ENCODE results near the gene LSM10. TPM values are rescaled to one million over a fixed set of nuclear protein-coding genes. Genes with fewer than 3 reads are reported as not detected.

The LSM10 gene
- total and polyA plus RNA-seq, 9 of the 15 experiments (the other 6 are each of a cell fraction or from before 2014, with no cell fraction given), result 13.2 to 146 (median 68.9) TPM

- ChIA-PET CTCF (ENCODE audit: low intra/inter-chr PET ratio) (no interaction called here), POLR2A (interaction anchor here (0.9 to 9.7 kb wide), 4 partner anchors 14 to 29 kb away, joined by 3 to 315 read pairs (median 6); partner anchors contain the start of gene LSM10)
- in situ Hi-C loops (cut with MboI) (no loop called here), intact Hi-C loops (cut with micrococcal nuclease) (no loop called here)
- DNase-seq (ENCODE audit: extremely low read depth in 1 of 4, low spot score in 3 of 4), result no peak
- Histone ChIP-seq H3K4me2 (ENCODE audit: insufficient read depth, low read length) (peak overlapping the region; percentile 32; the same call in 1 of the 2 replicates), H3K9me3 (replicated peaks; ENCODE audit: control insufficient read depth, insufficient read depth, low read depth, low read length) (no peaks in the 10 kb centered on the region), H4K20me1 (replicated peaks; ENCODE audit: control insufficient read depth, insufficient read depth, low read length) (peaks cover 24% of the 10 kb centered on the region; the same call in 1 of the 2 replicates), H3K9me1 (ENCODE audit: control insufficient read depth, insufficient read depth, low read length) (peaks cover 8% of the 10 kb centered on the region), H3K27me3 (ENCODE audit: control insufficient read depth in 2 of 2, insufficient read depth in 2 of 2, low read length in 2 of 2) (no peaks in the 10 kb centered on the region), H3K4me1 (replicated peaks in 1 of 2; ENCODE audit: control insufficient read depth in 2 of 2, insufficient read depth in 2 of 2, low read length in 2 of 2) (peaks cover 29 to 33% of the 10 kb centered on the region in 2 experiments), H3K79me2 (ENCODE audit: control insufficient read depth, insufficient read depth, low read length) (peaks cover 78% of the 10 kb centered on the region), H3K36me3 (ENCODE audit: control insufficient read depth, insufficient read depth, low read length) (peaks cover 37% of the 10 kb centered on the region), H2AFZ (ENCODE audit: low read depth, low read length) (no peak overlapping the region), H3K27ac (ENCODE audit: extremely low read depth, low read depth, low read length) (no peak overlapping the region), H3K9ac (ENCODE audit: insufficient read depth in 1 of 2, low read depth in 2 of 2, low read length in 2 of 2) (peak overlapping the region in 1 of 2 experiments; percentile 78; a peak in 2 of 4 replicates), H3K4me3 (no peak overlapping the region)
- BruUV-seq (replicated peaks), result no TSS peak
- TF ChIP-seq CXXC5 (CRISPR knock-in tag; IDR thresholded peaks at IDR 0.05) (0 out of 2 replicates have a peak, but pooled peaks have one; percentile 27), MCM7 (IDR thresholded peaks at IDR 0.05) (no peak)
- no peak for FAIRE-seq
- ATAC-seq, result no peak
- WGBS (ENCODE audit: insufficient coverage, low coverage, missing lambda C conversion rate), result 83% methylated on average over 4 of the region's 4 CpGs
These were observed 14.5 kb downstream of the LSM10 start for GRCh38 chr1:36383240-36383639.

GRCh38 chr1:36382669-36383068, 15.0 kb downstream of the LSM10 start:
- WGBS (ENCODE audit: insufficient coverage, low coverage, missing lambda C conversion rate), result 95% methylated on average over 4 of the region's 4 CpGs
- no peak overlapping the region for H3K4me2 ChIP-seq (ENCODE audit: insufficient read depth, low read length)
- H3K27me3 ChIP-seq (ENCODE audit: control insufficient read depth in 2 of 2, insufficient read depth in 2 of 2, low read length in 2 of 2), result no peaks in the 10 kb centered on the region
- peaks cover 8% of the 10 kb centered on the region for H3K9me1 ChIP-seq (ENCODE audit: control insufficient read depth, insufficient read depth, low read length)
- H3K4me1 ChIP-seq (replicated peaks in 1 of 2; ENCODE audit: control insufficient read depth in 2 of 2, insufficient read depth in 2 of 2, low read length in 2 of 2), result peaks cover 28% of the 10 kb centered on the region in 2 experiments
- H3K27ac ChIP-seq (ENCODE audit: extremely low read depth, low read depth, low read length), result no peak overlapping the region
- BruUV-seq (replicated peaks), result no TSS peak
- peaks cover 24% of the 10 kb centered on the region; the same call in 1 of the 2 replicates for H4K20me1 ChIP-seq (replicated peaks; ENCODE audit: control insufficient read depth, insufficient read depth, low read length)
- peaks cover 38% of the 10 kb centered on the region for H3K36me3 ChIP-seq (ENCODE audit: control insufficient read depth, insufficient read depth, low read length)
- no peaks in the 10 kb centered on the region for H3K9me3 ChIP-seq (replicated peaks; ENCODE audit: control insufficient read depth, insufficient read depth, low read depth, low read length)
- intact Hi-C loops (cut with micrococcal nuclease) (no loop called here), in situ Hi-C loops (cut with MboI) (no loop called here)
- DNase-seq (ENCODE audit: extremely low read depth in 1 of 4, low spot score in 3 of 4), result no peak
- peaks cover 84% of the 10 kb centered on the region for H3K79me2 ChIP-seq (ENCODE audit: control insufficient read depth, insufficient read depth, low read length)
- ChIA-PET CTCF (ENCODE audit: low intra/inter-chr PET ratio) (no interaction called here), POLR2A (interaction anchor here (0.6 to 9.7 kb wide), 5 partner anchors 13 to 276 kb away, joined by 3 to 315 read pairs (median 5); partner anchors contain the start of gene LSM10)
- no peak for ATAC-seq
- no peak overlapping the region for H2AFZ ChIP-seq (ENCODE audit: low read depth, low read length)
- no peak for FAIRE-seq
- no peak overlapping the region for H3K4me3 ChIP-seq
- H3K9ac ChIP-seq (ENCODE audit: insufficient read depth in 1 of 2, low read depth in 2 of 2, low read length in 2 of 2), result no peak overlapping the region
- TF ChIP-seq ZKSCAN8 (CRISPR knock-in tag; IDR thresholded peaks at IDR 0.05) (no peak), PURB (CRISPR knock-in tag; IDR thresholded peaks at IDR 0.05; ENCODE audit: low read depth) (no peak), ZBTB33 (CRISPR knock-in tag; IDR thresholded peaks at IDR 0.05) (0 out of 2 replicates have a peak, but pooled peaks have one; percentile 37), ATF3 (IDR thresholded peaks at IDR 0.05) (peak; percentile 37; the same call in 1 of the 2 replicates), ATF3 (CRISPR knock-in tag; conservative IDR thresholded peaks at IDR 0.05) (no peak), CEBPB (tag; IDR thresholded peaks at IDR 0.05) (peak; percentile 38; the same call in 1 of the 2 replicates), BCOR (IDR thresholded peaks at IDR 0.05) (peak; percentile 62; the same call in 1 of the 2 replicates), GABPA (tag; conservative IDR thresholded peaks at IDR 0.05; ENCODE audit: low read depth) (no peak), RBM25 (IDR thresholded peaks at IDR 0.05; ENCODE audit: low read depth, low read length, severe bottlenecking) (peak; percentile 80)
- TF ChIP-seq, protein P1, sequence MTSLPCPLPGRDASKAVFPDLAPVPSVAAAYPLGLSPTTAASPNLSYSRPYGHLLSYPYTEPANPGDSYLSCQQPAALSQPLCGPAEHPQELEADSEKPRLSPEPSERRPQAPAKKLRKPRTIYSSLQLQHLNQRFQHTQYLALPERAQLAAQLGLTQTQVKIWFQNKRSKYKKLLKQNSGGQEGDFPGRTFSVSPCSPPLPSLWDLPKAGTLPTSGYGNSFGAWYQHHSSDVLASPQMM (CRISPR knock-in tag; IDR thresholded peaks at IDR 0.05), result no peak

All from K562 (cell line).